Measurements from ENCODE around the gene EIF5AL1. TPM values are rescaled to one million over a fixed set of nuclear protein-coding genes. Genes with fewer than 3 reads are reported as not detected.
"Not testable (repeated sequence)": the region's sequence is repeated elsewhere in the genome, so short reads cannot be mapped to it uniquely, and the experiment has no call there.

EIF5AL1 gene
- total RNA-seq, 4 donors from 2014 or later: 0.53 TPM; not detected in 3

- no peaks in the 10 kb centered on the region for H3K27me3 ChIP-seq
- H3K4me1 ChIP-seq: no peaks in the 10 kb centered on the region
- no peak overlapping the region for H3K27ac ChIP-seq
- H3K9me3 ChIP-seq: no peaks in the 10 kb centered on the region
- H3K36me3 ChIP-seq: no peaks in the 10 kb centered on the region
- no peak overlapping the region for H3K4me3 ChIP-seq
- TF ChIP-seq, protein P1, sequence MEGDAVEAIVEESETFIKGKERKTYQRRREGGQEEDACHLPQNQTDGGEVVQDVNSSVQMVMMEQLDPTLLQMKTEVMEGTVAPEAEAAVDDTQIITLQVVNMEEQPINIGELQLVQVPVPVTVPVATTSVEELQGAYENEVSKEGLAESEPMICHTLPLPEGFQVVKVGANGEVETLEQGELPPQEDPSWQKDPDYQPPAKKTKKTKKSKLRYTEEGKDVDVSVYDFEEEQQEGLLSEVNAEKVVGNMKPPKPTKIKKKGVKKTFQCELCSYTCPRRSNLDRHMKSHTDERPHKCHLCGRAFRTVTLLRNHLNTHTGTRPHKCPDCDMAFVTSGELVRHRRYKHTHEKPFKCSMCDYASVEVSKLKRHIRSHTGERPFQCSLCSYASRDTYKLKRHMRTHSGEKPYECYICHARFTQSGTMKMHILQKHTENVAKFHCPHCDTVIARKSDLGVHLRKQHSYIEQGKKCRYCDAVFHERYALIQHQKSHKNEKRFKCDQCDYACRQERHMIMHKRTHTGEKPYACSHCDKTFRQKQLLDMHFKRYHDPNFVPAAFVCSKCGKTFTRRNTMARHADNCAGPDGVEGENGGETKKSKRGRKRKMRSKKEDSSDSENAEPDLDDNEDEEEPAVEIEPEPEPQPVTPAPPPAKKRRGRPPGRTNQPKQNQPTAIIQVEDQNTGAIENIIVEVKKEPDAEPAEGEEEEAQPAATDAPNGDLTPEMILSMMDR (IDR thresholded peaks at IDR 0.05): no peak
- TF ChIP-seq POLR2A (IDR thresholded peaks at IDR 0.05): no peak
- no peak for DNase-seq
These were observed 4.7 kb upstream of the EIF5AL1 start for GRCh38 chr10:79507440-79508167.

GRCh38 chr10:79508245-79508644, 4.1 kb upstream of the EIF5AL1 start:
- not testable (repeated sequence) for H3K4me3 ChIP-seq, H3K9me3 ChIP-seq, DNase-seq, H3K36me3 ChIP-seq, H3K27ac ChIP-seq, H3K4me1 ChIP-seq, H3K27me3 ChIP-seq

GRCh38 chr10:79509306-79509933, 2.9 kb upstream of the EIF5AL1 start:
- not testable (repeated sequence) for DNase-seq

DNA sequence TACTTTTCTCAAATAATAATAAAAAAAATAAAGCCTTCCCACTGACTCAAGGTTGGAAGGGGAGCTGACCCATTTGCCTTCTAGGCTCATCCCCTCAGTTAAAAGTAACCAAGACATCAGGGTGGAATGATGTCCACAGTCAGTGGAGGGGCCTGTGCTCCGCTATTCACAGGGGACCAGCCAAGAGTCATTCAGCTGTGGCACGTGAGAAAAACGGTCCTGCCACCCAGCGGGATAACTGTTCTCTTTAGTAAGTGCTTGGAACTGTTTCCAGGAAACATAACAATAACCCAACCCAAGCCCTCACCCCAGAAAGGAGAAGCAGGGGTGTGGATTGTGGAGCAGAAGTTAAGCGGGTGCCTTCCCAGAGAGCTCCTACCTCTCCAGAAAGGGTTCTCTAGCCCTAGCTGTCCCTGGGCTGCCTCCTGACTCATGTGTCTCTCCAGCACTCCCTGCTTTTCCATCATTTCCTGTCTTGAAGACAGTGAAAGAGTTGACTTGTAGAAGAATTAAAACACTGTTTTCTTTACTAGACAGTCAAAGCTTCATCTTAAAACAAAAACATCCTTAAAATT, 2.3 kb upstream of the EIF5AL1 start:
- H3K27ac ChIP-seq, H3K4me3 ChIP-seq, H3K27me3 ChIP-seq, H3K9me3 ChIP-seq, DNase-seq, H3K4me1 ChIP-seq, H3K36me3 ChIP-seq: not testable (repeated sequence)

More at GRCh38 chr10:79509306-79509933, 2.9 kb upstream of the EIF5AL1 start:
- H3K36me3 ChIP-seq, H3K4me3 ChIP-seq, H3K27ac ChIP-seq, H3K9me3 ChIP-seq, H3K4me1 ChIP-seq, H3K27me3 ChIP-seq: not testable (repeated sequence)

GRCh38 chr10:79516532-79517205, 4.3 kb downstream of the EIF5AL1 start:
- not testable (repeated sequence) for H3K9me3 ChIP-seq, H3K4me3 ChIP-seq, H3K36me3 ChIP-seq, DNase-seq, H3K4me1 ChIP-seq, H3K27ac ChIP-seq, H3K27me3 ChIP-seq

DNA sequence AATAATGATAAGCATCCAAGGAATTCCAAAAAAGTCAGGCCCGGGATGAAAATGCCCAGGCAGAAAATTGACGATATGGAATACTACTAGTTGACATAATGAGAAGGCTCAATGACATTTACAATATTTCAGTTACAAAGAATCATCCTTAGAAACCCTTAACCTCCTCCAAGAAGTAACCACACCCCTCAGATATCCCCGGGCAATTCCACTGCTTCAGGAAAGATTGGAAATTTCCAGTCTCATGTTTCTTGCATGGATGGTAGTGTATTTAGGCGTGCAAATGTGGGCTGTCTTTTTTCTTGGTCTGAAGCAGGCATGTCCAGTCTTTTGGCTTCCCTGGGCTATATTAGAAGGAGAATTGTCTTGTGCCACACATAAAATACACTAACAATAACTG, 5.2 kb downstream of the EIF5AL1 start:
- not testable (repeated sequence) for H3K27me3 ChIP-seq, DNase-seq, H3K36me3 ChIP-seq, H3K27ac ChIP-seq, H3K9me3 ChIP-seq, H3K4me1 ChIP-seq, H3K4me3 ChIP-seq

- H3K4me3 ChIP-seq, H3K9me3 ChIP-seq, H3K36me3 ChIP-seq, DNase-seq, H3K27me3 ChIP-seq, H3K4me1 ChIP-seq, H3K27ac ChIP-seq: not testable (repeated sequence)
These were observed 9.4 kb downstream of the EIF5AL1 start for GRCh38 chr10:79521751-79522150.

DNA sequence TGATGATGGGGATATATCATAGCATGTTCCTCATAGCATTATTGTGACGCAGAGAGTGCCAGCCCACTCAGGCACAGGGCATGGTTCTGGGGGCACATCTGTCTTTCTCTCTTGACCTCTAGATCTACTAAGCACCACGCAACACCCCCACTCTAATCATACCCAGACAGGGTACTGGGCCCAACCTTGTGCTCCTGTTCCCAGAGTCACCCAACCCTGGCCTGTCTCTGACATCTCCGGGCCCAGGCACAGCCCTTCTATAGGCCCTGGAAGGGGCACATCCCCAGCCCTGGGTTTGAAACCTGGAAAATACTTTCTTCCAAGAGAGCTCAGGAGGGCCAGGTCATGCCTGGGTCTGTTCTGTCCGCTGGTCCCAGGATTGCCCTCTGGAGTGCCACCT, 10.1 kb downstream of the EIF5AL1 start:
- H3K4me3 ChIP-seq, H3K4me1 ChIP-seq, H3K27ac ChIP-seq, H3K9me3 ChIP-seq, H3K27me3 ChIP-seq, DNase-seq, H3K36me3 ChIP-seq: not testable (repeated sequence)

DNA sequence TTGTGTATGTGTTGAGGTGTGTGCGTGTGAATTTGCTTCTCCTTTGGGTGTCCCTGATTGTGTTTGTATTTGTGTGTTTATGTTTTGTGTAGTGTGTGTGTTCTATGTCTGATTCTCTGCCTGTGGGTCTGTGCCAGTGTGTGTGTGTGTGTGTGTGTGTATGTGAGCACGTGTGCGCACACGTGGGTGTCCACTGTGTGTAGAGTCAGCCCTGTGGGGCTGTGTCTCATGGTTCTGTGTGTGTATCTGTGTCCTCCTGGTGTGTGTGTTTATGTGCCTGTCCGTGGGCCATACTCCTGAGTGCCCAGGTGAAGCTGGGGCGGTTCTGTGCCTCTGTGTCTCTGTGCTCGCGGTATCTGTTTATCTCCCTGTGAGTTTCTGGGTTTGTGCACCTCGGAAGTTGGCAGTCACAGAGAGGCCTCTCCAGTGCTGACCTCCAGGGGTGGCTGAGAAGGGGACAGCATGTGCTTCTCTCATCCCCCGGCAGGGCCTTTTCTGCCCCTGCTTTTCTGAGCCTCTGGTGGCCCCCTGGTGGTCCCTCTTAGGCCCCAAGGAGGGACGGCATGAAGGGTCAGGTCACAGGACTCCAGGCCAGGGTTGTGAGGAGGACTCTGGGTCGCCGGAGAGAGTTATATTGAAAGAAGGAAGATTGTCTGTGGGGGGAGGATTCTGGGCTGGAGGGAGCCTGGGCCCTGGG, 11.0 kb downstream of the EIF5AL1 start:
- H3K27ac ChIP-seq, DNase-seq, H3K27me3 ChIP-seq, H3K36me3 ChIP-seq, H3K4me3 ChIP-seq, H3K4me1 ChIP-seq, H3K9me3 ChIP-seq: not testable (repeated sequence)

GRCh38 chr10:79525049-79525710, 12.8 kb downstream of the EIF5AL1 start:
- not testable (repeated sequence) for H3K27me3 ChIP-seq, H3K27ac ChIP-seq, H3K9me3 ChIP-seq, H3K4me1 ChIP-seq, H3K36me3 ChIP-seq, DNase-seq, H3K4me3 ChIP-seq

DNA sequence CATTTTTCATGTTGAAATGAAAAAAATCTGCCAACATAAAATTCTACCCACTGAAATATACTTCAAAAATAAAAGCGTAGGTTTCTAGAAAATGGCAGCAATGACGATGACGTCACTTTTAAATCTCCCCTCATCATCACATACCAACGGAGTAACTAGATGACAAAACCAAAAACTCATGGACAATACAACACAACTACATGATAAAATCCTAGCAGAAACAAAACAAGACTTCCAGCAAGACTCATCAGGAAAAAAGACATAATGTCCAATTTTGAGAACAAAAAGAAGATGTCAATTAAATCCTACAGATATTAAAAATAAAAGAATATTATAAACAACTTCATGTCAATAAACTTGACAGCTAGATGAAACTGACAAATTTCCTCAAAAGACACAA, 15.9 kb downstream of the EIF5AL1 start:
- H3K27me3 ChIP-seq, H3K27ac ChIP-seq, H3K9me3 ChIP-seq, H3K4me1 ChIP-seq, H3K4me3 ChIP-seq, DNase-seq, H3K36me3 ChIP-seq: not testable (repeated sequence)

DNA sequence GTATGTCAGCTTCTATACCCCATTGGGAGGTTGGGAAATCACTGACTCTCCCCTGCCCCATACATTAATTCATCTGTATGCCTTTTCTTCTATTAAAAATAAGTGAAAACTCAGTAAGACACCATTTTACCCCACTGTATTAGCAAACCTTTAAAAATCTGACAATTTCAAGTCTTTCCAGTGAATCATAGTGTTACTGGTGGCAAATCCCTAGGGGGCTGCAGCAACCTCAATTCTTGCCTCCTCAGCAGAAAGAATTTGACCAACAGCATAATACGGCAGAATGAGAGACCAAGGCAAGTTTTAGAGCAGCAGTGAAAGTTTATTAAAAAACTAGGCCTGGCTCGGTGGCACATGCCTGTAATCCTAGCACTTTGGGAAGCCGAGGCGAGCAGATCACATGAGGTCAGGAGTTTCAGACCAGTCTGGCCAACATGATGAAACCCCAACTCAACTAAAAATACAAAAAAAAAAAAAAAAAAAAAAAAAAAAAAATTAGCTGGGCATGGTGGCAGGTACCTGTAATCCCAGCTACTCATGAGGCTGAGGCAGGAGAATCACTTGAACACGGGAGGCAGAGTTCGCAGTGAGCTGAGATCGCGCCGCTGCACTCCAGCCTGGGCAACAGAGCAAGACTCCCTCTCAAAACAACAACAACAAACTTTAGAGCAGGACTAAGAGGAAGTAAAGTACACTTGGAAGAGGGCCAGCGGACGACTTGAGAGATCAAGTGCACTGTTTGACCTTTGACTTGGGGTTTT, 21.0 kb downstream of the EIF5AL1 start:
- not testable (repeated sequence) for H3K36me3 ChIP-seq

More for the DNA sequence above, 21.0 kb downstream of the EIF5AL1 start:
- DNase-seq: peak in 1 of 3 donors; percentile 55
- not testable (repeated sequence) for H3K27me3 ChIP-seq, H3K4me3 ChIP-seq, H3K9me3 ChIP-seq, H3K27ac ChIP-seq, H3K4me1 ChIP-seq
